ENCODE data around the gene SLC37A1. TPM values are rescaled to one million over a fixed set of nuclear protein-coding genes. Genes with fewer than 3 reads are reported as not detected.

The SLC37A1 gene
- total and polyA plus RNA-seq, 2 of the 13 experiments (the other 11 are each of a cell fraction or from before 2014, with no cell fraction given), result 0.22 to 0.40 TPM

GRCh38 chr21:42558368-42558767 lies 44.7 kb downstream of the SLC37A1 start (continued):
- no peak for TF ChIP-seq MBD4 (IDR thresholded peaks at IDR 0.05; ENCODE audit: borderline replicate concordance, low read length)
- no peak for TF ChIP-seq ETV5 (CRISPR knock-in tag; IDR thresholded peaks at IDR 0.05; ENCODE audit: borderline replicate concordance)

- H4K20me1 ChIP-seq (ENCODE audit: insufficient read depth, low read length), result no peaks in the 10 kb centered on the region
- peaks cover 45% of the 10 kb centered on the region for H3K4me1 ChIP-seq (ENCODE audit: insufficient read depth, low read length)
- no TSS peak for BruUV-seq (replicated peaks)
- POLR2A ChIA-PET, result no interaction called here
- FAIRE-seq (no peak), ATAC-seq (no peak), DNase-seq (ENCODE audit: low spot score) (no peak)
- CTCF ChIA-PET (ENCODE audit: low intra/inter-chr PET ratio, low total read pairs), result no interaction called here
- no peaks in the 10 kb centered on the region for H3K79me2 ChIP-seq (ENCODE audit: insufficient read depth, low read length)
- in situ Hi-C loops (cut with HindIII; ENCODE audit: extremely low pct_ligation_motif_present, low pct_unique_long_range_greater_than_20kb), result no loop called here
- peak overlapping the region; percentile 26; the same call in 1 of the 2 replicates for H3K4me2 ChIP-seq (ENCODE audit: low read depth, low read length)
- 37% methylated on average over 15 of the region's 15 CpGs for WGBS (ENCODE audit: low lambda C conversion rate)
- H3K9ac ChIP-seq (ENCODE audit: insufficient read depth, low read depth, low read length), result no peak overlapping the region
- H3K27ac ChIP-seq (ENCODE audit: extremely low read length, insufficient read depth, low read length), result no peak overlapping the region
- no peaks in the 10 kb centered on the region; a peak in 2 of 5 replicates for H3K27me3 ChIP-seq (ENCODE audit: control insufficient read depth in 1 of 2, insufficient read depth in 2 of 2, low read length in 2 of 2)
- H3K9me3 ChIP-seq (ENCODE audit: low read length), result no peaks in the 10 kb centered on the region
- H3K4me3 ChIP-seq (replicated peaks in 1 of 3; ENCODE audit: insufficient read depth in 1 of 3, low read depth in 2 of 3, low read length in 3 of 3), result no peak overlapping the region; a peak in 1 of 6 replicates
- no peaks in the 10 kb centered on the region for H3K36me3 ChIP-seq (replicated peaks in 1 of 2; ENCODE audit: control insufficient read depth in 1 of 2, insufficient read depth in 2 of 2, low read length in 2 of 2)
- intact Hi-C loops (cut with micrococcal nuclease; ENCODE audit: unreplicated experiment), result no loop called here
- H2AFZ ChIP-seq (ENCODE audit: low read length), result no peak overlapping the region
- TF ChIP-seq SOX5 (CRISPR knock-in tag; IDR thresholded peaks at IDR 0.05; ENCODE audit: borderline replicate concordance), result no peak
- no peak for TF ChIP-seq PPARG (CRISPR knock-in tag; conservative IDR thresholded peaks at IDR 0.05)
- no peak for TF ChIP-seq E2F5 (CRISPR knock-in tag; conservative IDR thresholded peaks at IDR 0.05)
- no peak for TF ChIP-seq KDM4B (CRISPR knock-in tag; IDR thresholded peaks at IDR 0.05)
- TF ChIP-seq ZNF550 (CRISPR knock-in tag; IDR thresholded peaks at IDR 0.05; ENCODE audit: borderline replicate concordance), result no peak
- no peak for TF ChIP-seq STAT5B (CRISPR knock-in tag; IDR thresholded peaks at IDR 0.05)
- TF ChIP-seq MEIS1 (CRISPR knock-in tag; IDR thresholded peaks at IDR 0.05; ENCODE audit: borderline replicate concordance), result no peak
- TF ChIP-seq FOXP1 (IDR thresholded peaks at IDR 0.05), result no peak
- no peak for TF ChIP-seq FOXP1 (CRISPR knock-in tag; IDR thresholded peaks at IDR 0.05)
- no peak for TF ChIP-seq PHB2 (IDR thresholded peaks at IDR 0.05; ENCODE audit: partially characterized antibody)
- no peak for TF ChIP-seq ZFP90 (CRISPR knock-in tag; IDR thresholded peaks at IDR 0.05; ENCODE audit: borderline replicate concordance)
- TF ChIP-seq DMTF1 (CRISPR knock-in tag; IDR thresholded peaks at IDR 0.05), result no peak
- no peak for TF ChIP-seq SETDB1 (CRISPR knock-in tag; IDR thresholded peaks at IDR 0.05; ENCODE audit: borderline replicate concordance)
- TF ChIP-seq YEATS4 (CRISPR knock-in tag; IDR thresholded peaks at IDR 0.05; ENCODE audit: borderline replicate concordance), result no peak
- TF ChIP-seq EZH2 (conservative IDR thresholded peaks at IDR 0.05; ENCODE audit: low read depth, low read length), result no peak
- no peak for TF ChIP-seq ELF3 (CRISPR knock-in tag; IDR thresholded peaks at IDR 0.05)
- no peak for TF ChIP-seq ZNF317 (CRISPR knock-in tag; IDR thresholded peaks at IDR 0.05)
Observed at GRCh38 chr21:42558846-42559245, 45.2 kb downstream of the SLC37A1 start.

Data from HepG2 (cell line).